C4-2B (cell line): ENCODE results near the gene IQCM.

ENCODE experiments used
- ZFX ChIP-seq: fragments of 450-650 bp; IDR thresholded peaks from 2 replicates; pipeline ENCODE4 v1.6.1; 2017
- TF ChIP-seq, protein P1 (sequence below): fragments of 450-650 bp; conservative IDR thresholded peaks from 2 replicates; pipeline ENCODE4 v1.5.1; 2017; ENCODE audit warnings: mild to moderate bottlenecking

DNA sequence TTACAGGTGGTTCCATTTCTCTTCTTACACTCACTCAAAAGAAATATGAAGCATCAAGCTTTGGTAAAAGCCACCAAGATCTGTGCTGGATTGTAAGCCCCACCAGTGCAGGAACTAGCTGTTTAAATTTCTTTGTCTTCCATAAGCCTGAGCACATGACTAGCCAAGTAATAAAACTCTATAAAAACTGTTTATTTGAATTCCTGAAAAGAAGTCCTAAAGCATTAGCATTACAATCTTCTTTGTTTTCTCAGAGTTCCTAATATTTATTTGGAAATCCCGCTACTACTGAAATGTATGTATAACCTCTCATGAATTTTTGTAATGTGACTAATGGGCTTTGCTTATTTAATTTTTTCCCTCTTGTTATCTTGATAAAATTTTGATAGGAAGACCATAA, 65.9 kb downstream of the IQCM start:
- TF ChIP-seq, protein P1, sequence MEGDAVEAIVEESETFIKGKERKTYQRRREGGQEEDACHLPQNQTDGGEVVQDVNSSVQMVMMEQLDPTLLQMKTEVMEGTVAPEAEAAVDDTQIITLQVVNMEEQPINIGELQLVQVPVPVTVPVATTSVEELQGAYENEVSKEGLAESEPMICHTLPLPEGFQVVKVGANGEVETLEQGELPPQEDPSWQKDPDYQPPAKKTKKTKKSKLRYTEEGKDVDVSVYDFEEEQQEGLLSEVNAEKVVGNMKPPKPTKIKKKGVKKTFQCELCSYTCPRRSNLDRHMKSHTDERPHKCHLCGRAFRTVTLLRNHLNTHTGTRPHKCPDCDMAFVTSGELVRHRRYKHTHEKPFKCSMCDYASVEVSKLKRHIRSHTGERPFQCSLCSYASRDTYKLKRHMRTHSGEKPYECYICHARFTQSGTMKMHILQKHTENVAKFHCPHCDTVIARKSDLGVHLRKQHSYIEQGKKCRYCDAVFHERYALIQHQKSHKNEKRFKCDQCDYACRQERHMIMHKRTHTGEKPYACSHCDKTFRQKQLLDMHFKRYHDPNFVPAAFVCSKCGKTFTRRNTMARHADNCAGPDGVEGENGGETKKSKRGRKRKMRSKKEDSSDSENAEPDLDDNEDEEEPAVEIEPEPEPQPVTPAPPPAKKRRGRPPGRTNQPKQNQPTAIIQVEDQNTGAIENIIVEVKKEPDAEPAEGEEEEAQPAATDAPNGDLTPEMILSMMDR: no peak
- no peak for TF ChIP-seq ZFX
